DMS153 (cell line): ENCODE measurements around the gene GATAD2A.
A peak's percentile ranks its signal among the peaks of the same experiment; 100 is the strongest.

Experiments
- DNase-seq: peaks from one replicate; lab custom pipeline; 2025; lab: John Stamatoyannopoulos, UW

The GATAD2A gene

GRCh38 chr19:19488875-19489690 lies 83.6 kb downstream of the GATAD2A start:
- DNase-seq: peak; percentile 94

GRCh38 chr19:19489804-19490204 lies 84.3 kb downstream of the GATAD2A start:
- no peak for DNase-seq

- peak; percentile 77 for DNase-seq
Measured at GRCh38 chr19:19490214-19490968, 84.9 kb downstream of the GATAD2A start.

GRCh38 chr19:19491321-19492025 lies 86.0 kb downstream of the GATAD2A start:
- DNase-seq: no peak

GRCh38 chr19:19492026-19492610 lies 86.6 kb downstream of the GATAD2A start:
- DNase-seq: no peak

- no peak for DNase-seq
Measured at GRCh38 chr19:19493841-19494546, 88.5 kb downstream of the GATAD2A start.

- DNase-seq: no peak
Measured at GRCh38 chr19:19495614-19496603, 90.4 kb downstream of the GATAD2A start.

GRCh38 chr19:19498255-19498991 lies 92.9 kb downstream of the GATAD2A start:
- DNase-seq: no peak

- DNase-seq: no peak
Measured at GRCh38 chr19:19499272-19499995, 94.0 kb downstream of the GATAD2A start.

- DNase-seq: no peak
Measured at GRCh38 chr19:19500975-19501644, 95.6 kb downstream of the GATAD2A start.

GRCh38 chr19:19501798-19502197 lies 96.3 kb downstream of the GATAD2A start:
- DNase-seq: no peak

- no peak for DNase-seq
Measured at GRCh38 chr19:19502281-19502680, 96.8 kb downstream of the GATAD2A start.

- no peak for DNase-seq
Measured at GRCh38 chr19:19502808-19503602, 97.5 kb downstream of the GATAD2A start.

- DNase-seq: no peak
Measured at GRCh38 chr19:19504754-19505668, 99.5 kb downstream of the GATAD2A start.

GRCh38 chr19:19505669-19506326 lies 100.3 kb downstream of the GATAD2A start:
- no peak for DNase-seq

- DNase-seq: no peak
Measured at GRCh38 chr19:19506592-19506991, 101.1 kb downstream of the GATAD2A start.
